GM21619 (cell line): ENCODE results near the gene CENPO.
"Not testable (repeated sequence)": the region's sequence is repeated elsewhere in the genome, so short reads cannot be mapped to it uniquely, and the experiment has no call there.

Experiments used
- ATAC-seq: cut with Tn5 transposase; IDR thresholded peaks from one replicate; pipeline ENCODE4 v1.9.1; 2021; ENCODE audit not compliant: unreplicated experiment

CENPO gene

GRCh38 chr2:24822049-24822706, 29.0 kb downstream of the CENPO start:
- ATAC-seq, result no peak

GRCh38 chr2:24824071-24824588, 30.9 kb downstream of the CENPO start:
- ATAC-seq, result no peak

- ATAC-seq, result no peak
These were observed 32.0 kb downstream of the CENPO start for GRCh38 chr2:24824966-24825882.

- no peak for ATAC-seq
These were observed 32.9 kb downstream of the CENPO start for GRCh38 chr2:24825883-24826772.

DNA sequence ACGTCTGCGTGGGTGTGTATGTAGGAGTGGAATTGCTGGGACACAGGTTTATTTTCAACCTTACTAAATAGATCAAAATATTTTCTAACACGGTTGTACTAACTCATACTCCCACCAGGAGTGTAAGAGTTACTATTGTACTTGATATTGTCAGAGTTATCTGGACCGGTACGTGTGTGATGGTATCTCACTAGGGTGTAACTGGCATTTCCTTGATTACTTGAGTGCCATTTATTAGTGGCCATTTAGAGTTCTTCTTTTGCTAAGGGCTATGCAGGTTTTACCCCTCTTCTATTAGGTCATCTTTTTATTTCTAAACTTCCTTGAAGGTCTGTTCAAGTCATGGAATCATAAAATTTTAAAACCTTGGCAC, 33.5 kb downstream of the CENPO start:
- no peak for ATAC-seq

DNA sequence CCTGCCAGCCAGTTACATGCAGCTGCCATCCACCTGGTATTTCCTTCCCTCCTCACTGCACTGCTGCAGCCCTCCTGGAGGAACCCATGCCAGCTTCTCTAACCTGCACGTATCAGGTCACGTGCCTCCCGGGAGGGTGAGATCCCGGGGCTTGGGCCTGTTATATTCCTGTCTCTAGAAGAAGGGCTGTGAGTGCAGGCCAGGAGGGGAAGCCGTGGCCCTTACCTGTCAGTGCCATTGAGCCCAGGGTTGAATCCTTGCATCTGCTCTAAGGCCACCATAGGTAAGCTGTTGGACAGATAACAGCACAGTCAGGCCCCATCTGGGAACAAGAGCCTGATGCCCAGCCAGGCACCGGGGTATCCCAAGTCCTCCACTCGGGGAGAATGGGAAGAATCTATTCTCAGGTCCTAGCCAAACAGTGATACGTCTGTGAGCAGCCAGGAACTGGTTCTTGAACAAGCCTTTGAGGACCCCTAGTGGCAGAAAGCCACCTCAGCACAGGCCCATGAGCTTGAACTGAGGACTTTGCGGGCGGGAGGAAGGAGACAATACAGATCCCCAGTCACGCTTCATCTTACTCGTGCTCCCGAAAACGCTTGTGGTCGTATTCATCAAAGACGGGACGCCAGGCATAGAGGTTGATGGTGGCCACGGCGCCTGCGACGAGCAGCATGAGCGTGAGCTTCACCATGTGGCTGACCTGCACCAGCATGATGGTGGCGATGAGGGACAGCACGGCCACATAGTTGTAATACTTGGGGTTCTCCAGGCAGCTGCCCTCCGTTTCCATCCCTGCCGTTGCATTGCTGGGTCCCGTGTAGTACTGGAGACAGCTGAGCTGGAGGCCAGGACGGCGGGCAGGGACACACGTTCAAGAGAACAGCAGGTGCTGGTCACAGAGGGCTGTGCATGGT, 34.4 kb downstream of the CENPO start:
- ATAC-seq, result peak; percentile 68

- ATAC-seq, result no peak
These were observed 35.2 kb downstream of the CENPO start for GRCh38 chr2:24828238-24828996.

- ATAC-seq, result no peak
These were observed 37.1 kb downstream of the CENPO start for GRCh38 chr2:24830351-24830750.

DNA sequence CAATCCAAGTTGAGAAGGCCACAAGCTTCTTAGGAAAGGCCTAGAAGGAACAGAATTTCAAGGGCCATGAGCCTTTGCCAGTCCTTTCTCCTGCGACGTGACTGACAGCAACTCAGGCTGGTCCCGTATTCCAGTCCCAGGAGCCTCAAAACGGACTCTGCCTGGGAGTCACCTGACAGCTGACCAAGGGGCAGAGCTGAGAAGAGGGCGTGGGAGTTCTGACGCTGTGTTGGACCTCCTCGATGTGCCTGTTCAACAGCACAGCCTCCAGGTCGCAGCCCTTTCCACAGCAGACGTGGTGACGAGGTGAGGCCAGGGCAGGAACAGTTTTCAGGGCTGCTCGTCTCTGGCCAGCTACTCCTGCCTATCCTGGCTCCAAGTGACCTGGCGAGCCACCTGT, 37.6 kb downstream of the CENPO start:
- ATAC-seq, result no peak

DNA sequence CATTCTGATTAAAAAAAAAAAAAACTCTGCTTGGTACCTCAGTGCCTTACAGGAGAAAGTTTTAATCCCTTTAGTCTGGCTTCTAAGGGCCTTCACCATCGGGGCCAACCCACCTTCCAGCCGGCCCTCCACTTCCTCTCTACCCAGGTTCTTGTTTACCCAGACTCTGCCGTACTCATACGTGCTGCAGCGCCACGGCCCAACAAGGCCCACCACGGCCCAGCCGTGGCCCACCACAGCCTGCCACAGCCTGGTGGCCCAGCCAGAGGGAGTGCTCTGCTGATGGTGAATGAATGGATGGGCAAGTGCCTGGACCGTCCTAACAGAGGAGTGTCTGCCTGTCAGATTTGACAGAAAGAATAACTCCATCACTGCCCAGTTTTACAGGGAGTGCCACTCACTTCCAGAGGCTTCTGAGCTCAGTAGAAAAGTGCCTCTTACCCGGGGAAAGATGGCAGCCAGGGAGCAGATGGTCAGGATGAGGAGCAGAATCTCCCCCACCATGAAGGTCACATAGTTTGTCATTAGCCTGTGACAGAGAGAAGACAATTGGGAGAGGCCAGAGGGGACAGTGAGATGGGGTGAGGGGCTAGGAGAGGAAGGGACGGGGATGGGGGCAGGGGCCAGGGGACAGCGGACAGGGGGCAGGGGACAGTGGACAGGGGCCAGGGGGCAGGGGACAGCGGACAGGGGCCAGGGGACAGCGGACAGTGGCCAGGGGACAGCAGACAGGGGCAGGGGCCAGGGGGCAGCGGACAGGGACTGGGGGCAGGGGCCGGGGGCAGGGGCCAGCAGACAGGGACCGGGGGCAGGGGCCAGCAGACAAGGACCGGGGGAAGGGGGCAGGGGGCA, 38.2 kb downstream of the CENPO start:
- ATAC-seq, result no peak

DNA sequence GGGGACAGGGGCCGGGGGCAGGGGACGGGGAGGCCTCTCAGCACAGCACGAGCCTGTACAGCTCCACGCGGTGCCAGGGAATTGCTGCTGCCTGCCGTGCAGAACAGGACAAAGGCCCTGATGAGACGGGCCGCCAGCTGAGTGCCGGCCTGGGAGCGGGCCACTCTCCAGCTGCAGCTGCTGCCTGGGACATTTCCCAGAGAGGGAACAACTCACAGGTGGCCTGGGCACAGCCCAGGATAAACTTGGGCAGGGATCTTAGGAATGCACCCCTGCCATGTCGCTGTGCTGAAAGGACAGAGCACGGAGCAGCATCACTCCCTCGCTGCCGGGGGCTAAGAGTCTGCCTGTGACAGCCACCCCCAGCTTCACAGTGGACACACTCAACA, 38.8 kb downstream of the CENPO start:
- no peak for ATAC-seq

DNA sequence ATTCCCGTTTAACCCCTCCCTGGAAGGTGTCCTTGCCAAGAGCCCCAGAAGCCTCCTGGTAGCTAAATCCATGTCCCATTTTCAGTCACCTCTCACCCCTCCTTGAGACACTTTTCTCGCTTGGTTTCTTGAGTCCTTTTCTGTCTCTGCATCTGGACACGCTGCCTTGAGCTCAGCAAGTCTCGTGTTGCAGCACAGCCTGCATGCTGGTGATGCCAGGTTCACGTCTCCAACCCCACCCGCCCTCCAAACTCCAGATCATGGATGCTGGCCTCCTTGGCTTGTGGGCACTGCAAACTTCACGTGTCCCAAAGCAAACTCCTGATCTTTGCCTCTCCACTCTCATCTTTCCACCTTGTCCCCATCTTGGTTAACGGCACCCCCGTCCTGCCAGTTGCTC, 39.3 kb downstream of the CENPO start:
- no peak for ATAC-seq

DNA sequence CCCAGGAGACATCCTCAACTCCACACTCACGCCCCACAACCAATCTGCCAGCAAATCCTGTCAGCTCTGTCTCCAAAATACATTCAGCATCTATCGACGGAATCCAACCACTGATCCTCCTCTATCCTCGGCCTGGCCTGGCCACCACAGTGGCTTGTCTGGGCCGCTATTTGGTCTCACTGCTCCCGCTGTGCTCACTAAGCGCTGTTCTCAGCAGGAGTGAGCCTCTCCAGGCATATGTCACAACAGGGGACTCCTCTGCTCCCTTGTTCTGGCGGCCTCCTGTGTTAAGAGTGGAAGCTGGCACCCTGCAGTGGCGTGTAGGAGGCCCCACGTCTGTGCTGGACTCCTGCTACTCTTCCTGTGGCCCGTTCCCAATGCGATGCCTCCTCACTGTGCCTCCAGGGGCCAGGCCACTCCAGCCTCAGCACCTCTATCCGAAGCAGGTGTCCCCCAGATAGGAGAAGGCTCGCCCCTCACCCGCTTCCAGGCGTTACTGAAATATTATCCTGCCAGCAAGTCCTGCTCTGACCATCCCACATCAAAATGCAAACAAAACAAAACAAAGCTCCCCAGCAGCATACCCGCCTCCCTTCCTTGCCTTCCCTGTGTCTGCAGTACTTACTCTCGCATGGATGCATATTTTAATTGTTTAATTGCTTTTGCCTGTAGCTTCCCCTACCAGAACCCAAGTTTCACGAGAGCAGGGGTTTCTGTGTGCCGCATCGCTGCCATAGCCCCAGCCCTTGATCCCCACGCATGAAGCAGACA, 39.9 kb downstream of the CENPO start:
- no peak for ATAC-seq

- ATAC-seq, result no peak
These were observed 40.9 kb downstream of the CENPO start for GRCh38 chr2:24833821-24834732.

DNA sequence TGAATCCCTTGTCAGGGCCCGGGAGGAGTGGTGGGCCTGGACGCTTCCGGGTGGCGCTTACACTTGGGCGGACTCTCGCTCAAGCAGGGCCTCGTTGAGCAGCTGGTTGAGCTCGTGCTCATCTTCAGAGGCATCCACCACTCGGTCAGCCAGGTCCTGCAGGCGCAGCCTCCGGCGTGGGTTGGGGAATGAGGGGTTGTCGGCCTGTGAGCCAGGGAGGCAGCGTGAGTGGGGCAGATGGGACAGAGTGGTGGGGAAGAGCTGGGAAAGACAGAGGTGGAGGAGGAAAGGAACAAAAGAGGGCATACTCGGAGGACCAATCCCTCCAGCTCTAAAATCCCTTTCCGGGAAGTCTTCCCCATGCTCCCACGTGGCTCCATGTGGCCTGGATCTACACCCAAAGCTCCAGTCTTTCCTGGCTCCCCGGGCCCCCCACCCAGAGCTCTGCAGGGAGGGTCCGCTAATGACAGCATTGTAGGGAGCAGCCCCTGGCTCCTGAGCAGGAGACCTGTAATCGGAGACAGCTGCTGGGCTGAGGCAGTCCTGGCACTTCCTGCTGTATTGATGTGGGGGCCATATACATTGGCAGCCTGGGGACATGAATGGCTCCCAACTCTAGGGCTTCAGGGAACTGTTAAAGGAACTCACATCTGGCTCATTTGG, 41.6 kb downstream of the CENPO start:
- ATAC-seq, result no peak

- not testable (repeated sequence) for ATAC-seq
These were observed 42.2 kb downstream of the CENPO start for GRCh38 chr2:24835411-24835810.
